GM21515 (cell line): Measurements from ENCODE around the gene GMDS.

Experiments
- ATAC-seq: cut with Tn5 transposase; IDR thresholded peaks from one replicate; pipeline ENCODE4 v1.9.1; 2021; ENCODE audit not compliant: unreplicated experiment

Gene GMDS

DNA sequence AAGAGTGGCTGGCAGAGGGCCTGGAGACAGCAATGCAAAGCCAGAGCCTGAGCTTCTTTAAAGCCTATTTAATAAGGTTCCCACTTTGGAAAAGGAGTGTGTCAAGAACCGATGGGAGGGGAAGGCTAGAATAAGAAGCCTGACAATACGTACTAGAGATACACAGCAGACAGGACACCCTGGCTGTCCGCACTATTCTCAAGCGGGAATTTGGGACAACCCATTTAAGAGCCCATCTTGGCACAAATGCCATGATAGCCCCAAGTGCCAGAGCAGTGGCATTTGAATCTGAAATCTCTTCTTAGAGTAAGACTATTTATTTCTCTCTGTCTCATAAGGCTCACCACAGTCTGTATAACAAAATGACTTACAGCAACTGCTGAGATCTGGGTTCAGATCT, 3.1 kb downstream of the GMDS start:
- ATAC-seq = no peak

DNA sequence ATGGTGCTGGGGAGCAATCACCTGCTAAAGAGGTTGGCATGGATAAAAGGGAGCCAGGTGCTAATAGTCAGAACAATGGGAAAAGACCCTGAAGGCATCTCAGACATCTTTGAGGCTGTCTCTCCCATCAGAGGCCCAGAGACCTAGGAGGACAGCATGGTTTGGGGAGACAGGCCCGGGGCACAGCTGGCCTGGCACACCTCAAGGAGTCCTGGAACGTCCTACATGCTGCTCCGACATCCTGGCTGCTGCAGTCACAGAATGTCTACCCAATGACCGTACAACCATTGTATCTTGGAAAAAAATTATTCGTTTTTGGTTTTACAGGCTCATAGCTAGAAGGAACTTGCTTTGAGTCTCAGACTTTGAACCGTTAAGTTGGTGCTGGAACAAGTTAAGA, 4.4 kb downstream of the GMDS start:
- no peak for ATAC-seq

DNA sequence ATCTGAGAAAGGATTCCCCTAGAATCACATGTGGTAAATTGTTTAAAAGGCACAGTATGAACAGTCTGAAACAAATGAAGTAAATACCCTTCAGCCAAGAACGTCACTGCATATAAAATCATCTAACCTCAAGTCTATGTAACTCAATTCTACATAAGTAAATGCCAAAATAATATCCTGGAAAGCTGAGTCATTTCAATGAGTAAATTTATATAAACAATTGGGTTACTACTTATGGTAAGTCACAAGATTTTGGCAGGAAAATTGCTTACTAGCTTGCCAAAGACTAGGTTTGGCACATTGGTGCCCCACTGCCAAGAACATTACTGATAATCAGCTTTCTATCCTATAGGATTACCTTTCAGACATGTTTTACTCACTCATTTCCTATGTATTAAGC, 8.4 kb downstream of the GMDS start:
- ATAC-seq = no peak

DNA sequence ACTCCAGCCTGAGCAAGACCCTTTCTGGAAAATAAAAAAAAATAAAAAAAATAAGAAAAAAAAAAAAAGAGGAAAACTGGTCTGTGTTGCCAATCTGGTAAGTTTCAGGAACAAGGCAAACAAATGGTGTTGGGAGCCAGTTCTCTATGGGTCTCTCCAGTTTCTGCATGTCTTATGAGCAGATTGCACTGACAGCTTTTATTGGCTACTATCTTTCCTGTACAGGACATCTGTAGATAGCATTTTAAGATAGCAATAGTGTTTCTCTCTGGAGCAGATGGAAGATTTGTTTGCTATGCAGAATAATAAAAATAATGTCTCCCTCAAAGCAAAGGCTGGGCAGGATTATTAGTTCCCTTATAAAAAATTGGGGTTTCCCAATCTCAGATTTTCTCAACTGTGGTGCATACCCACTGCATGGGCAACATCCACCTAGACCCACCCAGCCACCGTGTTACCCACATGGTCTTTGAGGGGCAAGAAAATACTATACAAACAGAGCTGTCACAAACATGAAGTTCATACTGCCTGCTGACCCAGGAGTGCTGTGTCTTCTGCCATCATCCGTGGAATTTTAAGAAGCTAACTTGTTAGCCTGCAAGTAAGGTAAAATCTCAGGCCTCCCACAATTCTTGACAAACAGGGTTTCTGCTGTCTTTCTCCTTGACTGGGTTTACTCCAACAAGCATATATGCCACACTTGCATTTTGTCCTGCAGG, 9.5 kb downstream of the GMDS start:
- ATAC-seq = no peak

DNA sequence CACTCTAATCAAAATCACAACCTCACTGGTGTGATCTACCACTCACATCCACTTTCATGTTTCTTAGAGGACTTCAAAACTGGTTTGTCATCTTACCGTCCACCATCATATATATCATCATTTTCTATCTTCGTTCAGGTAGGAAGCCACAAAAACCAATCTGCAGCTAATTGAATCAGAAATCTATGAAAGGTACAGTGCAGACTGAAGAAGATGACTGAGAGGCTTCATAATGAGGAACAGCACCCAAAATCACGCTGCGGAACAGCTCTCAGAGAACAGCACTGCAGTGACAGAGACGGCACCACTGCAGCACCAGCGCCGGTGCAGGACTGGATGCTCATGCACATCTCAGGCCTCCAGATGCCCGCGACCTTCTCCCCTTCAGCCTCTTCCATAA, 13.0 kb downstream of the GMDS start:
- peak; percentile 62 for ATAC-seq

DNA sequence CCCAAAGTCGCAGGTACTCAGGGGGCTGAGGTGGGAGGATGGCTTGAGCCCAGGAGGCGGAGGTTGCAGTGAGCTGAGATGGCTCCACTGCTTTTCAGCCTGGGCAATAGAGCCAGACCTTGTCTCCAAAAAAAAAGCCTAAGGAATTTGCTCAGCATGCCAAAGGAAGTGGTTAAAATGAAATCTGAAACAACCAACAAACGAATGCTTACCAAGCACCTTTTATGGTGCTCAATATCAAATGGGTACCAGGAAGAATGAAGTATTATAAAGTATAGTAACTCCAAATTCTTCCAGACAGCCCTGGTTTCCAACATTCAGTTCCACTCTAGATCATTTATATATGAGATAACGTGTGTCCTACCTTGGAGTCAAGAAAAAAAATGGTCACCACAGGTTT, 14.0 kb downstream of the GMDS start:
- ATAC-seq = no peak

DNA sequence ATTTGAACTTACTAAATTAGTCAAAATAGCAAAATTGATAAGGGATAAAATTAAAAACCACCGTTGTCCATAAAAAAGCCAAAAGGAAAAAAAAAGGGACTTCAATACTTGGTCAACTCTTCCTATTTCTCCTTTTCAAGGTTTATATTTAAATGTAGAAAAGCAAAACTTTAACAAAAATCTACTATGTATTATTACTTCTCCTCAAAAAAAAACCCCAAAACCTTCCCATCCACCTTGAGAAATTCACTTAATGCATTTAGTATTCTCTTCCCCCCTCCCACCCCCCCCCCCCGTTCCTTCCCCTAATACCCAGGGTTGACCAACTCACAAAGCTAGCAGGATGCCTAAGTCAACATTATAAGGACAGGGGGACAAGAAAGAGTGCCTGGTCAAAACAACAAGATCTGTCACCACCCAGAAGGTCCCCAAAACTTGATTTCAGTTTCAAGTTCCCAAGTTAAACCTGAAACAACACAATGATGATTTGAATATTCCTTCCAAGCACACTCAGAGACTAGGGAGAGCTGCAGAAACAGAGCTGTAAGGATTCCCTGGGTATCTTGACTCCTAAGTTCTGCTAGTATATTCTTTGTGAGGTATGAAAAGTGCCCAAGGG, 14.6 kb downstream of the GMDS start:
- no peak for ATAC-seq

DNA sequence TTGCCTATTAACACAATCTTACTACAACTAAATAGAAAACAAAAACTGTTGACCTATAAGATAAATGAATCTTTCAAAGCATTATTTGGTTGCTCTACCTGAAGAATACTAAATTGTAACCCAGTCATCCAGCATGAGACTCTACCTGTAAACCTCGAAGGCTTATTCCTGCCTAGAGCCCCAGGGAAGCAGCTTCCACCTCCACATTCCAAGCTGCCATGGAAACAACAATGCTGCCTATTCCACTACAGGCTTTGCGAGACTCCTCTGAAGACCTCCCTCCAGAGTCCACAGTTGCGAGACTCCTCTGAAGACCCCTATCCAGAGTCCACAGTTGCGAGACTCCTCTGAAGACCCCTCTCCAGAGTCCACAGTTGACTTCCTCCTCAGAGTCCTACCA, 15.7 kb downstream of the GMDS start:
- no peak for ATAC-seq

DNA sequence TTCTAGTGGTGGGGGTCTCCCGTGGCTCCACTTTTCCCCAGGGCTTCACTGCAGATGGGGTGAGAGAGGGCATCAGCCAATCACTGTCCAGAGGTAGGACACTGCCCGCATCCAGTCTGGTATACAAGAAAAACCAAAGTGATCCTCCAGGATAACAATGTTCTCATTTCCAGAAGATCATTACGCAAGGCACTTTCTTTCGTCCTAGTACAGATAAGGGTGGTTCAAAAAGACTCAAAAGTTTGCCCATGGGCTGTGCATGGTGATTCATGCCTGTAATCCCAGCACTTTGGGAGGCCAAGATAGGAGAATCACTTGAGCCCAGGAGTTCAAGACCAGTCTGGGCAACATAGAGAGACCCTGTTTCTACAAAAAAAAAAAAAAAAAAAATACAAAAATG, 16.4 kb downstream of the GMDS start:
- ATAC-seq = no peak

DNA sequence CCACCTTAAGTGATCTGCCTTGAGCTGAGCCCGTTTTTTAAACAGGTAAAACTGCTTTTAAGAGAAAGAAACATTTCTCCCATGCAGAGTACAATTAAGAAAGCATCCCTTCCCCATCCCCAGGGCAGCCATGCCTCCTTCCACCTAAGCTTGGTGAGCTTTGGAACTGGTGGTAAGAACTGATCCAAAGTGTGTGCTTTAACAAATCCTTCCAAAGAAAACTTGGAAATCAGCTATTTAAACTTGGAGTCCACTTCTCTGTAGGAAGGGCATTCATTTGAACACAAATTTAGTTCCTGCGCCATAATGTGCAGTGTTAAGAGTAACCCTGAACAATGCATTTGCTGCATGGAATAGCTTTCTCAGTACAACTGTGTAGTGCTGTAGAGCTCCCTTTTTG, 17.0 kb downstream of the GMDS start:
- no peak for ATAC-seq

DNA sequence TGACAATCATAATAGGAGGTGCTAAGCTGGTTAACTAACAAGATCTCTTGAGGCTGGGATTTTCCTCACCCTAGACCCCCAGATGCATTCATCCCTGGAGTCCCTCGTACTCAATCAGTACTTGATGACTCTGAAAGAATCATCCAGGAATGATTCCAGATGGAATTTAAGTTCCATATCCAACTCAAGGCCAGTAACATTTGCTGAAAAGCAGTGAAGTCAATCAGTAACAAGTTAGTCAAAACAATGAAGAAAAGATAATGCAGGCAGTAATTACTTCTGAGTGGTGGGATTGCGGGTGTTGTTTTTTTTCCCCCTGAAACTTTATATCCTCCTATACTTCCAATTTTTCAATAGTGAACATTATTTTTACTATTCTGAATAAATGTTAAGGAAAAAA, 18.6 kb downstream of the GMDS start:
- no peak for ATAC-seq

DNA sequence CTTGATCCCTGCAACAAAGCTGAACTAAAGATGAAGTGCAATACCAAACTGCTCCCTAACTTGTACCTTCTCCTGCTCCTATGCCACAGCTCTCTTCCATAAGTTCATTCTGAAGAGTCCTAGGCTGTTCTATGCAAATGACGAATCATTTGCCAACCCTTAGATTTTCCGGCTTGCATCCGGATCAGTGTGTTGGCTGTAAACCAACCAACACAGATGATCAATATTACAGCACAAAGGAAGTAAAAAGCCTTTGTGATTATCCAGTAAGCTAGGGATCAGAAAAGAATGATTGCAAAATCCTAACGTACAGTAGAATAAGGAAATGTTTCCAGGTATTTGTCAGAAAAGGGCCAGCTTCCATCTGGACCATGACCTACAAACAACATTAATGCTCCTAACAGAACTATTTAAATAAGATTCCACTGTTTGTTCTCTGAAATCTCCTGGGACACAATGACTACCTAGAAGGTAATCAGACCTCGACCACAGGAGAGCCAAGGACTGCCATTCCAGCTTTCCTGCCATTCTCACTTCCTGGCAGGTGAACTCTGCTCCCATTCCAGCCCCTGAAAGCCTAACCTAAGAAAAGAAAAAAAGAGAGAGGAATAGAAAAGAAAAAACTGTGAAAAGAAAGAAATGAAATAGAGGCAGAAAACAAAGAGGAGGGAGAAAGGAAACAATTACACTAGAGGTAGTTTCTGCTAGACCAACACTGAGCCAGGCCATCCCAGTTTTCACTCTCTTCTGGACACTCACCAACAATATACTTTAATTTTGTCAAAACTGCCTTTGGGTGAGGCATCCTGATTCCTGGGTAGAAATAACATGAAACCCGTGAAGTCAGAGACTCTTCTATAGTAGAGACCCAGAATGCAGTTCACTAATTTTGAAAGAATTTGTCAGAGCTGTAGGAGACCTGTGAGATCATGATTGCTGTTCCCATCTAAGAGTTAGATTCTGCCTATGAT, 19.7 kb downstream of the GMDS start:
- ATAC-seq = no peak

DNA sequence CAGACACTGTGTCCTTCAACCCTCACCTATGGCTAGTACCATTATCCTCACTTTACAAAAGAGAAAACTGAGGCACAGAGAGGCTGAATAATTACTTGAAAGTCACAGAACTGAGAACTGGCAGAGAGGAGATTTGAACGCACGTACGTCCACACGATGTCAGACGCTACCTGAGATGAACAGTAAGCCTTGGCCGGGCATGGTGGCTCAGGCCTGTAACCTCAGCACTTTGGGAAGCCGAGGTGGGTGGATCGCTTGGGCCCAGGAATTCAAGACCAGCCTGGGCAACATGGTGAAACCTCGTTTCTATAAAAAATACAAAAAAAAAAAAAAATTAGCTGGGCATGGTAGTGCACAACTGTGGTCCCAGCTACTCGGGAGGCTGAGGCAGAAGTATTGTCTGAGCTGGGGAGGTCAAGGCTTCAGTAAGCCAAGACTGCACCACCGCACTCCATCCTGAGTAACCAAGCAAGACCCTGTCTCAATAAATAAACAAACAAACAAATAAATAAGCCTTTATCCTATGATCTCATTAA, 20.5 kb downstream of the GMDS start:
- ATAC-seq = no peak

DNA sequence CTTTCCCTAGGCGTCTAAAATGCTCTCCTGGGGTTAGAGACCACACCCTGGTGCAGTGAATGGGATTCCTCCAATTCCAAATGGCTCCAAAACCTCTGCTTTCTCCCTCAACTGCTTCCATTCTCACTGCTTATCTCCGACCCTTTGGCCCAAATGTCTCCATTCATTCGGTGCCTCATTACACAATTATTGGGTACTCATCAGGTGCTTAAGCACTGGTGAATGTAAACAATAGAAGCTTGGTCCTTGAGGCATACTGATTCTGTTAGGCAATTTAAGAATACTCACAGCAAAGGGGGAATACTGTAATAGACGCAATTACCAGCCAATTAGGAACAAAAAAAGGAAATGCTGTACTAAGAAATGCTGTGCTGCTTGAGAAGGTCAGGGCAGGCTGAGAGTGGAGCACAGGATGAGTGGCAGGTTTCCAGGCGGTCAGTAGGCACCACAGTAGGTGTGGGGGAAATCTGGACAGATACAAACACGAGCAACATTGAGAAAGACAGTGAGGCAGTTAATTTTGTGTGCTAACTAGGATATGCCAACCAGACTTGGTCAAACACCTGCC, 23.0 kb downstream of the GMDS start:
- ATAC-seq = peak; percentile 16

DNA sequence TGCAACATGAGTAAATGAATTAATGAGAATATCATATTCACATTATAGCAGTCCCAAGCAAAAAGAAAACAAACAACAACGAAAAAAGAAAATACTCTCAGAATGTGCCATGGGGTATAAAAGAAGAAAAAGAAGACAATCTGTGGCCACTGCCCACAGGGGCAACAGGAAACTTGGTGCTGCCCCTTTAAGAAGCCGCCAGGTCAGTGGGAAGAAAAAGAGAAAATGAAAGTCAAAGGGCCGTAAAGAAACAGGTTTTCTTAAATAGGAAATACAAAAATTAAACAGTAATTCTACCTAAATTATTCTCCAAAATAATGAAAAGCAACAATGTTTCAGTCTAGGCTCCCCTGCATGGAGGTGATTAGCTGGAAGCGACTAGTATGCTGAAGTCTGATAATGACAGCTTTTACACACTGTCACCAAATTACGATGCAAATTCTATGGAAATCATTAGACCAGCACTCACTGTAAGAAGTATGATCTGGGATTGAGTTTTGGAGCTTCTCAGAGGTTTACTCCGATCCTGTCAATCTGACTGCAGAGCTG, 23.6 kb downstream of the GMDS start:
- peak; percentile 55 for ATAC-seq

DNA sequence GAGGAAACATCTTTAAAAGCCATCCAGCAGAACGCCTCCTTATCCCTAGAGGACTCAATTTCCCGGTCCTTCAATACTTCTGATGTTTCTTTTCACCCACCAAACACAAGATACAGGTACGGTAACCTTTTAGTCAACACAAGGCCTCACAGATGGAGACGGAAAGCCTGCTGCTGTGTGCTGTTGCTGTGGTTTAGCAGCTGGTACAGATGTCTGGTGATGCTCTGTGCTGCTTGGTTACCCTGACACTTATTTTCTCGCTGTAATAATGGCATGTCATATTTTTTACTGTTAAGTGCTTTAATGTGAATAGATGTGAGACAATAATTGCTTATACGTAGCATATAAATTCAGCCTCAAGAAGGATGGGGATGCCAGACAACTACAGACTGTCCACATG, 25.3 kb downstream of the GMDS start:
- ATAC-seq = no peak

DNA sequence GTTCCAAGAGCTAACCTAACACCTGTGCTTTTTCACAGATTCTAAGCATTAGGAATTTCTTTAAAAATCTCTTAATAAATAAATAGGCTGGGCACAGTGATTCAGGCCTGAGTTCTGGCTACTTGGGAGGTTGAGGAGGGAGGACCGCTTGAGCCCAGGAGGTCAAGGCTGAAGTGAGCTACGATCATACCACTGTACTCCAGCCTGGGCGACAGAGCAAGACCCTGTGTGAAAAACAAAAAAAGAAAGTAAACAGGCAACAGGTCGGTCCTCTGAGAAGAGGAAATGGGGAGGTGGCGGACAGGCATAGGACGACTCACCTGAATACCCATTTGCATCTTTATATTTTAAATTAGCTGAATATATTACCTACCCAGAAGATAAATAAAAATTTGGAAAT, 26.5 kb downstream of the GMDS start:
- no peak for ATAC-seq

DNA sequence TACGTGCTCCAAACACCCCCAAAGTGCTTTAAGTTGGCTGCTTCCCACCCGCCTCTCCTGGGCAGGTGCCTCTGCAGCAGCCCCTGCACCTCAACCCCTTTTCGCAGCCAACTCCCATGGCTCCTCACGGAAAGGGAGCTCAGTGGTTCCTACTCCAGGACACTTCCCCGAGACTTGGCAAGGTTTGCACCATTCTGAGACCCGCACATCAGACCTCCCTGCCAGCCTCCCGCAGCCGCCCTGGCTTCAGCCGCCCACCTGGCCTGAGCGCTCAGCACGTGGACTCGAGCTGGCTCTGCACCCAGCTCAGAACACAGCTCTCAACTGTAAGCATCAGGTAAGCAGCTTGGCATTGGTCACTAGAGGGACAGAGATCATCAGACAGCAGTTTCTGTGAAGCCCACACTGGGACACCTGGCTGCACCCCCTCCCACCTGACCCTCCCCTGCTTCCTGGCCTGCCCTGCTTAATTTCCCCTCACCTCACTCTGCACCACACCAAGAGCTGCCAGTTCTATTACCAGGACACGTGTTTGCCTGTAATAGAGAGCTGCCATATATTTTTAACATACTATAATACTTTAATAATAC, 28.5 kb downstream of the GMDS start:
- ATAC-seq = no peak

DNA sequence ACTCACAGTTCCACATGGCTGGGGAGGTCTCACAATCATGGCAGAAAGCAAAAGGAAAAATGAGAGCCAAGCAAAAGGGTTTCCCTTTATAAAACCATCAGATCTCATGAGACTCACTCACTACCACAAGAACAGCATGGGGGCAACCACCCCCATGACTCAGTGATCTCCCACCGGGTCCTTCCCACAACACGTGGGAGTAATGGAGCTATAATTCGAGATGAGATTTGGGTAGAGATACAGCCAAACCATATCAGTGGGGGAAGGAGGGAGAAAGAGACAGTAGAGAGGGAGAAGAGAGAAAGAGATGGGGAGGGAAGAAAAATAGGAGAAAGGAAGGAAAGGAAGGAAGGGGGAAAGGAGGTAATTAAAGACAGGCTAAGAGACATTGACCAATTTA, 30.1 kb downstream of the GMDS start:
- no peak for ATAC-seq

DNA sequence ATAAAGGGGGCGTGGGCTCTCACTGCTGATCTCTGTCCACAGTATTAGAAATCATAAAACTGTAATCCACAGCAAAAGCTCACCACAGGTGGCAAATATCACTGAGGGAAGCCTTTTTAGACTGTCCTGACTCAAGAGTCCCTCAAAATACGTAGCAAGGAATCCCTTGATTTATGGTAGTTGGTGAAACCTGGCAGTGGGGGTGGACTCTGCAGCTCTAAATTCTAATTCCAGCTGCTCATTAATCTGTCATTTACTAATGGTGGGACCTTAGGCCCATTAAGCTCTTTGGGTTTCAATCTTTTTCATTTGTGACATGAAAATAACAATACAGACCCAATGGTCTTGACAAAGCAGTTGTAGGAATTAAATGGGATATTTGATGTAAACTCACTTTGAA, 32.3 kb downstream of the GMDS start:
- no peak for ATAC-seq
